ENCODE results near the gene XNDC1N.

The XNDC1N gene, protein sequence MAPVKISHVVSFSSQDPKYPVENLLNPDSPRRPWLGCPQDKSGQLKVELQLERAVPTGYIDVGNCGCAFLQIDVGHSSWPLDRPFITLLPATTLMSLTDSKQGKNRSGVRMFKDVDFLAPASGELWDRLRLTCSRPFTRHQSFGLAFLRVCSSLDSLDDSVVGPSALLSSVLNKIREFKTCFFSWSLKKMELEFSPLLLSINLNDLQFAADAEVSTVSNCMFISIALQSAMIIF

GRCh38 chr11:71927820-71928736 lies at the start of gene XNDC1N:
XNDC1N (minus strand) TSS chr11:71928594; CDS start chr11:71923353, 5,241 bp downstream.
- H3K4me3 ChIP-seq (ENCODE audit: low read depth in 1 of 2, low read length in 2 of 2): peak within 1 kb of the TSS; percentile 96
- H3K9me3 ChIP-seq (ENCODE audit: low read length): no peaks in the 10 kb centered on the region
- peak within 1 kb of the TSS; percentile 96 for H3K27ac ChIP-seq (ENCODE audit: low read depth, low read length)
- no peaks in the 10 kb centered on the region for H3K36me3 ChIP-seq (ENCODE audit: insufficient read depth, low read length)
- peak within 1 kb of the TSS; percentile 77 for H3K9ac ChIP-seq (ENCODE audit: low read length)
- H3K27me3 ChIP-seq (ENCODE audit: control insufficient read depth in 1 of 2, insufficient read depth in 2 of 2, low read length in 2 of 2): no peaks in the 10 kb centered on the region
- peaks cover 21% of the 10 kb centered on the region for H3K4me1 ChIP-seq (ENCODE audit: insufficient read depth, low read length)

GRCh38 chr11:71977743-71978418 lies 49.5 kb upstream of the XNDC1N start:
- no peaks in the 10 kb centered on the region for H3K9me3 ChIP-seq (ENCODE audit: low read length)
- no peaks in the 10 kb centered on the region for H3K27me3 ChIP-seq (ENCODE audit: control insufficient read depth in 1 of 2, insufficient read depth in 2 of 2, low read length in 2 of 2)
- peaks cover 4% of the 10 kb centered on the region for H3K36me3 ChIP-seq (ENCODE audit: insufficient read depth, low read length)
- H3K4me3 ChIP-seq (ENCODE audit: low read depth in 1 of 2, low read length in 2 of 2): no peak overlapping the region
- no peaks in the 10 kb centered on the region for H3K4me1 ChIP-seq (ENCODE audit: insufficient read depth, low read length)
- H3K9ac ChIP-seq (ENCODE audit: low read length): no peak overlapping the region
- H3K27ac ChIP-seq (ENCODE audit: low read depth, low read length): no peak overlapping the region

DNA sequence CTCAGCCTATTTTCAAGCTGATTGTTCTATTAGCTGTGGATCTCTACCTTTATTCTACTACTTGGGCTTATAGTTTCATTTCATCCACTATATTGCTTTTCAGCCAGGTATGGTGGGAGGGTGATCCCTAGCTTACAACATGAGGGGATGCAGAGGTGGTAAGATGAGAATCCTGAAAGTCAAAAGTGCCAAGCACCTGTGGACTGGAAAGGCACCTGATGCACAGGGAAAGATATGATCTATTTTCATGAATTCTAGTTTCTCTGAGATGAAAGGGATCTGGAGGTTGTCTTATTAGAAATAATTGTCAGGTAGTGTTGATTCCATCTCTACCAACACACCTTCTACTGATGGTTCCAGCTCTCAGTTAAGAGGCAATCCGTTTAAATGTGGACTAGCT lies 48.7 kb upstream of the XNDC1N start:
- H3K9me3 ChIP-seq (ENCODE audit: low read length): no peaks in the 10 kb centered on the region
- H3K27me3 ChIP-seq (ENCODE audit: control insufficient read depth in 1 of 2, insufficient read depth in 2 of 2, low read length in 2 of 2): no peaks in the 10 kb centered on the region
- H3K36me3 ChIP-seq (ENCODE audit: insufficient read depth, low read length): no peaks in the 10 kb centered on the region
- no peaks in the 10 kb centered on the region for H3K4me1 ChIP-seq (ENCODE audit: insufficient read depth, low read length)
- H3K4me3 ChIP-seq (ENCODE audit: low read depth in 1 of 2, low read length in 2 of 2): no peak overlapping the region
- H3K9ac ChIP-seq (ENCODE audit: low read length): no peak overlapping the region
- H3K27ac ChIP-seq (ENCODE audit: low read depth, low read length): no peak overlapping the region

DNA sequence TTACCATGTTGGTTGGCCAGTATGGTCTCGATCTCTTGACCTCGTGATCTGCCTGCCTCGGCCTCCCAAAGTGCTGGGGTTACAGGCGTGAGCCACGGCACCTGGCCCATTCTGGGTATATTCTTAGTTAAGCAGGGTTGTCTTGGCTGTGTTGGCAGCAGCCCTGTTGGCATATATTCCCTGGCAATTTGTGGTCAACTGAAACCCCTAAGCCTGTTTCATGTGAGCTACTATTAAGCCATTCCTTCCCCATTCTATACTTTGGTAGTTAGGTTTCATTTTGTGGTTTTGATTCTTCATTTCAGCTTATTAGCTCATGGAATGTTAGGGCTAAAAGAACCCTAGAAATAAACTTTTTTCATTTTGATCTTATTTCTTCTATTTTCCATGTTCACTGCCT lies 48.2 kb upstream of the XNDC1N start:
- H3K27ac ChIP-seq (ENCODE audit: low read depth, low read length): no peak overlapping the region
- no peak overlapping the region for H3K4me3 ChIP-seq (ENCODE audit: low read depth in 1 of 2, low read length in 2 of 2)
- H3K27me3 ChIP-seq (ENCODE audit: control insufficient read depth in 1 of 2, insufficient read depth in 2 of 2, low read length in 2 of 2): no peaks in the 10 kb centered on the region
- no peaks in the 10 kb centered on the region for H3K4me1 ChIP-seq (ENCODE audit: insufficient read depth, low read length)
- H3K9ac ChIP-seq (ENCODE audit: low read length): no peak overlapping the region
- H3K9me3 ChIP-seq (ENCODE audit: low read length): no peaks in the 10 kb centered on the region
- H3K36me3 ChIP-seq (ENCODE audit: insufficient read depth, low read length): no peaks in the 10 kb centered on the region

DNA sequence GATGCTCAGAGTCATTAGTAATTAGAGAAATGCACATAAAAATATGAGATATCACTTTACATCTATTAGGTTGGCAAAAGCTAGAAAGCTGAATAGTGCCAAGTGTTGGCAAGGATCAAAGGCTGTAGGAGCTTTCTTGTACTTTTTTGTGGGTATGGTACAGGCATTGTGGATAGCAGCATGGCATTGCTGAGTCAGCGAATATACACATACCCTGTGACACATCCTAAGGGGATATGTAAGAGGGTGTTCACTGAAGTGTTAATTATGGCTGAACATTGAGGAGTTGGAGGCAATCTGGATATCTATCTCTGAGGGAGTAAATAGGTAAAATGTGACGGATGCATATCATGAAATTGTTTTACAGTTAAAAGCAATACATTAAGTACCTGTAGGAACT lies 43.3 kb upstream of the XNDC1N start:
- H3K27ac ChIP-seq (ENCODE audit: low read depth, low read length): no peak overlapping the region
- no peaks in the 10 kb centered on the region for H3K4me1 ChIP-seq (ENCODE audit: insufficient read depth, low read length)
- H3K9me3 ChIP-seq (ENCODE audit: low read length): no peaks in the 10 kb centered on the region
- no peaks in the 10 kb centered on the region for H3K27me3 ChIP-seq (ENCODE audit: control insufficient read depth in 1 of 2, insufficient read depth in 2 of 2, low read length in 2 of 2)
- no peak overlapping the region for H3K9ac ChIP-seq (ENCODE audit: low read length)
- H3K36me3 ChIP-seq (ENCODE audit: insufficient read depth, low read length): peaks cover 4% of the 10 kb centered on the region
- H3K4me3 ChIP-seq (ENCODE audit: low read depth in 1 of 2, low read length in 2 of 2): no peak overlapping the region

DNA sequence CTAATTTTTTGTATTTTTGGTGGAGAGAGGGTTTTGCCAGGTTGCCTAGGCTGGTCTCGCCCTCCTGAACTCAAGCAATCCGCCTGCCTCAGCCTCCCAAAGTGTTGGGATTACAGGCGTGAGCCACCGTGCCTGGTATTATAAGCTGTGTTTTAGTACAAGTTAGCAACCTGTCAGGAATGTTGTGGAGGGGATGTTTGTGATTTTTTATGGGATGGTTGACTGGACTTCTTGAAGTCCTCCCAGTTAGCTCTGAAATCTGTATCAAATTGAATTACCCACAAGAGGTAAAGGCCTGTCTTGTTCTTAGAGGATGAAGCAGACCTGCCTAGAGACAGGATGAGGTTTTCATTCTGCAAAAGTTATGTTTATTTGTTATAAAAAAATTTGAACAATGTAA lies 36.2 kb upstream of the XNDC1N start:
- H3K27ac ChIP-seq (ENCODE audit: low read depth, low read length): no peak overlapping the region
- no peaks in the 10 kb centered on the region for H3K9me3 ChIP-seq (ENCODE audit: low read length)
- H3K36me3 ChIP-seq (ENCODE audit: insufficient read depth, low read length): peaks cover 13% of the 10 kb centered on the region
- no peak overlapping the region for H3K9ac ChIP-seq (ENCODE audit: low read length)
- no peaks in the 10 kb centered on the region for H3K27me3 ChIP-seq (ENCODE audit: control insufficient read depth in 1 of 2, insufficient read depth in 2 of 2, low read length in 2 of 2)
- no peak overlapping the region for H3K4me3 ChIP-seq (ENCODE audit: low read depth in 1 of 2, low read length in 2 of 2)
- peaks cover 7% of the 10 kb centered on the region for H3K4me1 ChIP-seq (ENCODE audit: insufficient read depth, low read length)

GRCh38 chr11:71963468-71963867 lies 35.1 kb upstream of the XNDC1N start:
- no peaks in the 10 kb centered on the region for H3K9me3 ChIP-seq (ENCODE audit: low read length)
- H3K9ac ChIP-seq (ENCODE audit: low read length): no peak overlapping the region
- H3K27ac ChIP-seq (ENCODE audit: low read depth, low read length): no peak overlapping the region
- H3K36me3 ChIP-seq (ENCODE audit: insufficient read depth, low read length): peaks cover 13% of the 10 kb centered on the region
- H3K4me1 ChIP-seq (ENCODE audit: insufficient read depth, low read length): peaks cover 7% of the 10 kb centered on the region
- no peaks in the 10 kb centered on the region for H3K27me3 ChIP-seq (ENCODE audit: control insufficient read depth in 1 of 2, insufficient read depth in 2 of 2, low read length in 2 of 2)
- H3K4me3 ChIP-seq (ENCODE audit: low read depth in 1 of 2, low read length in 2 of 2): no peak overlapping the region

DNA sequence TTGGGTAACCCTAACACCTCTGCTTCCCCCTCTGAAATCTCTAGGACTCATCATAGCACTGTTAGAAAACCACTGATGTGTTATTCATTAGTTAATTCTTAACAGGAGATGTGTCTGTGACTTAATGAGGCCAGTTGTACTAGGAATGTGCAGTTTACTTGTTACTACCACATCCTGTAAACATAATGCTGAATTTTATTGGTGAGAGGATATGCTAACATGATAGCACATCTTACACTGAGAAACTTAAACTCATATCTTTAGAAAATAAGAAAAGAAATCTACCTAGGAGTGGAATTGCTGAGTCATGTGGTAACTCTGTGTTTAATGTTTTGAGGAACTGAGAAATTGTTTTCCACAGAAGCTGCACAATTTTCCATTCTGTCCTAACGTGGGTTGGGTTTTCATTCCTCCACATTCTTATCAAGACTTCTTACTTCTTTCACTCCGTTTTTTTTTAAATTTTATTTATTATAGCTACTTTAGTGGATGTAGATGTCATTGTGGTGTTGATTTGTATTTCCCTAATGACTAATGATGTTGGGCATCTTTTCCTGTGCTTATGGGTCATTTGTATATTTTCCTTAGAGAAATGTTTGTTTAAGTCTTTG lies 34.1 kb upstream of the XNDC1N start:
- Histone ChIP-seq H3K4me3 (ENCODE audit: low read depth in 1 of 2, low read length in 2 of 2) (no peak overlapping the region), H3K27ac (ENCODE audit: low read depth, low read length) (no peak overlapping the region), H3K9me3 (ENCODE audit: low read length) (no peaks in the 10 kb centered on the region), H3K27me3 (ENCODE audit: control insufficient read depth in 1 of 2, insufficient read depth in 2 of 2, low read length in 2 of 2) (no peaks in the 10 kb centered on the region), H3K36me3 (ENCODE audit: insufficient read depth, low read length) (peaks cover 13% of the 10 kb centered on the region), H3K4me1 (ENCODE audit: insufficient read depth, low read length) (peaks cover 7% of the 10 kb centered on the region), H3K9ac (ENCODE audit: low read length) (no peak overlapping the region)

DNA sequence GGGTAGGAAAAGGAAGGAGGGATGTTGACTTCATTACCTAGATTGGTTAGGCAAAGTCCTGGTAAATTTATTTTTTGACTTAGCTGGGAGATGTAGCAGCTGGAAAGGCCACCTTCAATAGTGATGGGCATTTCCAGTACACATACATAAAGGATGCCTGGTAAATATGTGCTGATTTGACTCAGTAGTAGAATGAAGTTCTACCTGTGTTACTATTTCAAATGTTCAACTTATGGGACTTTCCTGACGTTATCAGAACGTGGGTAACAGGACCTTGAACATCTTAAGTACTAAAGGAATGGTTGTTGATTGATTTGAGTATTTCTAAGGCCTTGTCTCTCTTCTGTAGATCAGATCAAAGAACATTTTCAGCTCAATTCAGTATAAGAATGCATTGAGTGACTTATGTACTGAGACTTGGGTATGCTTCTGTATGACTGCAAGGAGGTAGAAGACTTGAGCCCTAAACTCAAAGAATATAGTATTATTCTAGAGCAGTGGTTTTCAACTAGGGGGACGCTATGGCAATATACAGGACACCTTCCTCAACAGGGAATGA lies 27.6 kb upstream of the XNDC1N start:
- Histone ChIP-seq H3K4me1 (ENCODE audit: insufficient read depth, low read length) (no peaks in the 10 kb centered on the region), H3K27ac (ENCODE audit: low read depth, low read length) (no peak overlapping the region), H3K4me3 (ENCODE audit: low read depth in 1 of 2, low read length in 2 of 2) (no peak overlapping the region), H3K36me3 (ENCODE audit: insufficient read depth, low read length) (peaks cover 6% of the 10 kb centered on the region), H3K9ac (ENCODE audit: low read length) (no peak overlapping the region), H3K9me3 (ENCODE audit: low read length) (no peaks in the 10 kb centered on the region), H3K27me3 (ENCODE audit: control insufficient read depth in 1 of 2, insufficient read depth in 2 of 2, low read length in 2 of 2) (no peaks in the 10 kb centered on the region)

DNA sequence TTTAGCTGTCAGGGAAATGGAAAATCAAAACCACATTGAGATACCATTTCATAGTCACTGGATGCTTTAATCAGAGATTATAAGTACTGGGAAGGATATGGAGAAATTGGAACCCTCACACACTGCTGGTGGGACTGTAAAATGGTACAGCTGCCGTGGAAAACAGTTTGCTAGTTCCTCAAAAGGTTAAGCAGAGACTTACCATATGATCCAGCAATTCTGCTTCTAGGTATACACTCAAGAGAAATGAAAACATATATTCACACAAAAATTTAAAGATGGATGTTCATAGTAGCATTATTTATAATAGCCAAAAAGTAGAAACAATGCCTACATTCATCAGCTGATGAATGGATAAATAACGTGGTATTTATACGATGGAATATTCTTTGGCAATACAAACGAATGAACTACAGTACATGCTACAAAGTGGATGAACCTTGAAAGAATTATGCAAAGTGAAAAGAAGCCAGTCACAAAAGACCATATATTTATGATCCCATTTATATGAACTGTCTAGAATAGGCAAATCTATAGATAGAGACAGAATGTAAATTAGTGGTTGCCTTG lies 23.4 kb upstream of the XNDC1N start:
- H3K4me1 ChIP-seq (ENCODE audit: insufficient read depth, low read length): peaks cover 10% of the 10 kb centered on the region
- no peak overlapping the region for H3K4me3 ChIP-seq (ENCODE audit: low read depth in 1 of 2, low read length in 2 of 2)
- no peak overlapping the region for H3K27ac ChIP-seq (ENCODE audit: low read depth, low read length)
- no peaks in the 10 kb centered on the region for H3K27me3 ChIP-seq (ENCODE audit: control insufficient read depth in 1 of 2, insufficient read depth in 2 of 2, low read length in 2 of 2)
- H3K9me3 ChIP-seq (ENCODE audit: low read length): no peaks in the 10 kb centered on the region
- H3K36me3 ChIP-seq (ENCODE audit: insufficient read depth, low read length): no peaks in the 10 kb centered on the region
- no peak overlapping the region for H3K9ac ChIP-seq (ENCODE audit: low read length)

GRCh38 chr11:71949034-71949433 lies 20.6 kb upstream of the XNDC1N start:
- Histone ChIP-seq H3K36me3 (ENCODE audit: insufficient read depth, low read length) (no peaks in the 10 kb centered on the region), H3K27ac (ENCODE audit: low read depth, low read length) (no peak overlapping the region), H3K9ac (ENCODE audit: low read length) (no peak overlapping the region), H3K4me1 (ENCODE audit: insufficient read depth, low read length) (peaks cover 10% of the 10 kb centered on the region), H3K4me3 (ENCODE audit: low read depth in 1 of 2, low read length in 2 of 2) (no peak overlapping the region), H3K9me3 (ENCODE audit: low read length) (no peaks in the 10 kb centered on the region), H3K27me3 (ENCODE audit: control insufficient read depth in 1 of 2, insufficient read depth in 2 of 2, low read length in 2 of 2) (no peaks in the 10 kb centered on the region)
